ENCODE results near the gene SHC2.

- TF ChIP-seq POLR2A (IDR thresholded peaks at IDR 0.05) (no peak), CTCF (IDR thresholded peaks at IDR 0.05) (no peak)
Observed at GRCh38 chr19:482186-483041, 21.6 kb upstream of the SHC2 start.
